H1 (cell line): Measurements from ENCODE around the gene USP24. TPM values are rescaled to one million over a fixed set of nuclear protein-coding genes. Genes with fewer than 3 reads are reported as not detected.

Experiments used
- CHD7 ChIP-seq: fragments of 300-600 bp; sonication (generic); IDR thresholded peaks from 2 replicates; pipeline ENCODE4 v1.7.1; 2012; ENCODE audit warnings: low read length, moderate library complexity, mild to moderate bottlenecking, inconsistent platforms; ENCODE audit not compliant: insufficient replicate concordance
- CTBP2 ChIP-seq: IDR thresholded peaks from 2 replicates; pipeline ENCODE4 v1.7.0; 2011; ENCODE audit warnings: borderline replicate concordance, mild to moderate bottlenecking, moderate library complexity, mixed read lengths, low read length; ENCODE audit not compliant: insufficient read depth, insufficient read length
- RNF2 ChIP-seq: fragments of 200-900, 300-1000 bp; sonication (generic); IDR thresholded peaks from 2 replicates; pipeline ENCODE4 v1.7.1; 2016; ENCODE audit warnings: borderline replicate concordance, low read depth, mild to moderate bottlenecking, antibody characterized with exemption, low read length; ENCODE audit not compliant: poor library complexity, severe bottlenecking; ENCODE audit errors: missing control alignments
- ZNF274 ChIP-seq: IDR thresholded peaks from 2 replicates; pipeline ENCODE4 v1.7.0; 2012; ENCODE audit warnings: low read length, borderline replicate concordance; ENCODE audit errors: extremely low read depth
- polyA plus RNA-seq, 7 experiments: library from polyadenylated mRNA; depleted of rRNA in 3 of 7; stranded (reverse) in 5 of 7; unstranded in 2 of 7; fragments of >200 nt in 5 of 7; fragments of 200-250 nt in 2 of 7; gene quantifications; 1 replicate in 5 of 7; 2 replicates in 1 of 7; 4 replicates in 1 of 7; pipeline versions ENCODE4 v1.2.1 to v1.2.3, GENCODE V29; 2011 to 2013; ENCODE audit warnings: missing spikeins in 2 of 7, mixed read lengths in 2 of 7
- total RNA-seq: library from RNA; stranded (reverse); fragmentation: NEBNext Ultra II Directional; extraction: Animal tissue kit (Norgen Biotek cat#: 25700); gene quantifications from 2 replicates; pipeline ENCODE4 v1.2.1, GENCODE V29; 2021

The USP24 gene
- total and polyA plus RNA-seq, 2 of the 8 experiments (the other 6 are each of a cell fraction or from before 2014, with no cell fraction given), result 11.1 to 34.6 TPM

GRCh38 chr1:55181666-55182065, 33.5 kb downstream of the USP24 start (continued):
- TF ChIP-seq CHD7 (no peak), ZNF274 (no peak), CTBP2 (no peak), RNF2 (no peak)
